Measurements from ENCODE around the gene OSBP2. TPM values are rescaled to one million over a fixed set of nuclear protein-coding genes. Genes with fewer than 3 reads are reported as not detected.

Gene OSBP2
- total RNA-seq, 3 donors from 2014 or later = 2.9 to 5.3 (median 3.4) TPM

GRCh38 chr22:30945653-30946052 is 251.0 kb downstream of the OSBP2 start:
- no peaks in the 10 kb centered on the region for H3K9me3 ChIP-seq
- DNase-seq (no peak), ATAC-seq (no peak)
- H3K36me3 ChIP-seq (ENCODE audit: low read depth) = peaks cover 5% of the 10 kb centered on the region
- intact Hi-C loops (cut with DNase I, micrococcal nuclease) = loop anchor here (5.0 kb wide), 2 partner anchors 137 to 142 kb away; partner anchors contain the start of gene SMTN (in 1 of the 2)
- no peaks in the 10 kb centered on the region for H3K4me1 ChIP-seq (ENCODE audit: low read depth)
- H3K4me3 ChIP-seq = no peak overlapping the region
- TF ChIP-seq CTCF (IDR thresholded peaks at IDR 0.05) = no peak

GRCh38 chr22:30946354-30946753 is 251.7 kb downstream of the OSBP2 start:
- H3K36me3 ChIP-seq (ENCODE audit: low read depth) = peaks cover 5% of the 10 kb centered on the region
- TF ChIP-seq CTCF (IDR thresholded peaks at IDR 0.05) = no peak
- ATAC-seq = no peak
- intact Hi-C loops (cut with DNase I, micrococcal nuclease) = loop anchor here (5.0 kb wide), 2 partner anchors 136 to 141 kb away; partner anchors contain the start of gene SMTN (in 1 of the 2)
- H3K4me3 ChIP-seq = no peak overlapping the region
- DNase-seq = no peak
- no peaks in the 10 kb centered on the region for H3K9me3 ChIP-seq
- H3K4me1 ChIP-seq (ENCODE audit: low read depth) = no peaks in the 10 kb centered on the region

GRCh38 chr22:30947173-30947815 is 252.6 kb downstream of the OSBP2 start:
- Histone ChIP-seq H3K4me1 (ENCODE audit: low read depth) (no peaks in the 10 kb centered on the region), H3K9me3 (no peaks in the 10 kb centered on the region), H3K36me3 (ENCODE audit: low read depth) (peaks cover 5% of the 10 kb centered on the region), H3K4me3 (no peak overlapping the region)
- peak in 2 of 3 donors; percentile 25 to 48 for DNase-seq
- intact Hi-C loops (cut with DNase I, micrococcal nuclease) = loop anchor here (5.0 kb wide), 2 partner anchors 135 to 140 kb away; partner anchors contain the start of gene SMTN (in 1 of the 2)
- TF ChIP-seq CTCF (IDR thresholded peaks at IDR 0.05) = no peak
- peak; percentile 50 for ATAC-seq

- H3K4me1 ChIP-seq (ENCODE audit: low read depth) = no peaks in the 10 kb centered on the region
- TF ChIP-seq CTCF (IDR thresholded peaks at IDR 0.05) = no peak
- no peaks in the 10 kb centered on the region for H3K9me3 ChIP-seq
- DNase-seq (no peak), ATAC-seq (peak; percentile 80)
- intact Hi-C loops (cut with DNase I, micrococcal nuclease) = loop anchor here (5.0 kb wide), 2 partner anchors 134 to 139 kb away; partner anchors contain the start of gene SMTN (in 1 of the 2)
- H3K4me3 ChIP-seq = no peak overlapping the region
- peaks cover 5% of the 10 kb centered on the region for H3K36me3 ChIP-seq (ENCODE audit: low read depth)
Measured at GRCh38 chr22:30947816-30948454, 253.3 kb downstream of the OSBP2 start.

- TF ChIP-seq CTCF (IDR thresholded peaks at IDR 0.05) = no peak
- Histone ChIP-seq H3K36me3 (ENCODE audit: low read depth) (no peaks in the 10 kb centered on the region), H3K9me3 (no peaks in the 10 kb centered on the region), H3K4me1 (ENCODE audit: low read depth) (no peaks in the 10 kb centered on the region), H3K4me3 (no peak overlapping the region)
- no peak for ATAC-seq
- intact Hi-C loops (cut with DNase I, micrococcal nuclease) = loop anchor here (5.0 kb wide), 2 partner anchors 133 to 138 kb away; partner anchors contain the start of gene SMTN (in 1 of the 2)
- no peak for DNase-seq
Measured at GRCh38 chr22:30948930-30949342, 254.3 kb downstream of the OSBP2 start.

All from mucosa of descending colon (tissue), 3 donors.